GM12892 (cell line): Measurements from ENCODE around the gene SLC9A9.

Experiments
- POLR2A ChIP-seq: IDR thresholded peaks from 2 replicates; pipeline ENCODE4 v1.6.1; 2011; ENCODE audit warnings: low read depth, low read length, control low read depth
- POLR2AphosphoS5 ChIP-seq: IDR thresholded peaks from 2 replicates; pipeline ENCODE4 v1.6.1; 2011; ENCODE audit warnings: low read depth, low read length, control low read depth

DNA sequence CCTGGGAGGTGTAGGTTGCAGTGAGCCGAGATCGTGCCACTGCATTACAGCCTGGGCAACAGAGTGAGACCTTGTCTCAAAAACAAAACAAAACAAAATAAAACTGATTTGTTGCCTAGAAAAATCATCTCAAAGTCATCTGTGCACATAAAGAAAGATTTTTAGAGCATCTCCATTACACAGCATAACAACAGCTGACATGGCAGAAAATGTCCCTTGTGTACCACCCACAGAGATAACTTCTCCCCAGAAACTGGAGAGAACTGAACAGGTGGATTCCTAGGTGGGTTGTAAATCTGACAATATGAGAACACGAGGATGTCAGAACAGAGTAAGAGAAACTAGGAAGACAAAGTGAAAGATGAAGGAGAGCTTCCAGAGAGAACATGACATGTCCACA, 207.5 kb downstream of the SLC9A9 start:
- no peak for TF ChIP-seq POLR2A
- TF ChIP-seq POLR2AphosphoS5: no peak
